ENCODE data around the gene CENPN. TPM values are rescaled to one million over a fixed set of nuclear protein-coding genes. Genes with fewer than 3 reads are reported as not detected.
A peak's percentile ranks its signal among the peaks of the same experiment; 100 is the strongest.

The CENPN gene
- total RNA-seq, result 5.3 TPM

GRCh38 chr16:81006813-81007695, at the start of gene CENPN, which contains the start of gene CMC2:
Gene CENPN (plus strand): TSS chr16:81007214. CDS start chr16:81011940, 4,726 bp downstream.
Gene CMC2 (minus strand): TSS chr16:81006885. CDS start chr16:80997394, 9,491 bp downstream.
- peak; percentile 95 for DNase-seq

GRCh38 chr16:80958284-80958683, 48.7 kb upstream of the CENPN start:
- no peak for DNase-seq

GRCh38 chr16:80962879-80963278, 44.1 kb upstream of the CENPN start:
- no peak for DNase-seq

- DNase-seq, result no peak
These were observed 42.7 kb upstream of the CENPN start for GRCh38 chr16:80964351-80964750.

- no peak for DNase-seq
These were observed 40.4 kb upstream of the CENPN start for GRCh38 chr16:80966617-80967016.

GRCh38 chr16:80968386-80969113, 38.5 kb upstream of the CENPN start:
- no peak for DNase-seq

- DNase-seq, result no peak
These were observed 37.9 kb upstream of the CENPN start for GRCh38 chr16:80969114-80969484.

- DNase-seq, result no peak
These were observed 35.2 kb upstream of the CENPN start for GRCh38 chr16:80971819-80972218.

GRCh38 chr16:80972611-80973010, 34.4 kb upstream of the CENPN start:
- no peak for DNase-seq

GRCh38 chr16:80973991-80974390, 33.0 kb upstream of the CENPN start:
- no peak for DNase-seq

GRCh38 chr16:80974649-80975376, 32.2 kb upstream of the CENPN start:
- DNase-seq, result no peak

GRCh38 chr16:80976946-80977345, 30.1 kb upstream of the CENPN start:
- DNase-seq, result no peak

- no peak for DNase-seq
These were observed 25.9 kb upstream of the CENPN start for GRCh38 chr16:80981103-80981502.

GRCh38 chr16:80982646-80983045, 24.4 kb upstream of the CENPN start:
- no peak for DNase-seq

- DNase-seq, result no peak
These were observed 22.7 kb upstream of the CENPN start for GRCh38 chr16:80984124-80984892.

- no peak for DNase-seq
These were observed 21.4 kb upstream of the CENPN start for GRCh38 chr16:80985611-80986010.

GRCh38 chr16:80986557-80986956, 20.5 kb upstream of the CENPN start:
- no peak for DNase-seq

GRCh38 chr16:80988756-80989155, 18.3 kb upstream of the CENPN start:
- DNase-seq, result no peak

GRCh38 chr16:80989801-80990200, 17.2 kb upstream of the CENPN start:
- no peak for DNase-seq

GRCh38 chr16:80990577-80990976, 16.4 kb upstream of the CENPN start:
- DNase-seq, result no peak

GRCh38 chr16:80990978-80991377, 16.0 kb upstream of the CENPN start:
- DNase-seq, result no peak

Data from occipital lobe (tissue), 2 donors.